Measurements from ENCODE around the gene SORL1. TPM values are rescaled to one million over a fixed set of nuclear protein-coding genes. Genes with fewer than 3 reads are reported as not detected.

SORL1 gene
- total RNA-seq, 1 experiment from 2014 or later = 6.1 TPM

DNA sequence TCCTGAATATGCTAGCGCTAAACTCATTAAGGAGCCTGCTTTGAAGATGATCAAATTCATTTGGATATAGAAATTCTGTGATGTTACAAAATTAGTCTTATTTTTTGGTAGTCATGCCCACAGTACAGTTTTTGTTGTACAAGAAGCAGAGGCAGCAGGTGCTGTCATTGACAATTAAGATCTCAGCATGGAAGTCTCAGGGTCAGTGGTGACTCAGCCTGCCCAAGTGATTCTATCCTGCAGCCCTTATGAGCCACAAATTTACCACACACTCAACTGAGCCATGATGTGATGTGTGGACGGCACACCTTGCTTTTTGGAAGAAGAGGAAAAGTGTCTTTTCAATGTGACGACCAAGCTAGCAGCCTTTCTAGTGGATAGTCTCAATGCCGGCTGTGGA lies 154.2 kb downstream of the SORL1 start:
- H3K27ac Mint-ChIP-seq (ENCODE audit: unreplicated experiment) = no peak overlapping the region
- no peaks in the 10 kb centered on the region for H3K36me3 Mint-ChIP-seq (ENCODE audit: insufficient read depth, unreplicated experiment)
- intact Hi-C loops (cut with micrococcal nuclease; ENCODE audit: unreplicated experiment) = no loop called here
- TF ChIP-seq, protein P1, sequence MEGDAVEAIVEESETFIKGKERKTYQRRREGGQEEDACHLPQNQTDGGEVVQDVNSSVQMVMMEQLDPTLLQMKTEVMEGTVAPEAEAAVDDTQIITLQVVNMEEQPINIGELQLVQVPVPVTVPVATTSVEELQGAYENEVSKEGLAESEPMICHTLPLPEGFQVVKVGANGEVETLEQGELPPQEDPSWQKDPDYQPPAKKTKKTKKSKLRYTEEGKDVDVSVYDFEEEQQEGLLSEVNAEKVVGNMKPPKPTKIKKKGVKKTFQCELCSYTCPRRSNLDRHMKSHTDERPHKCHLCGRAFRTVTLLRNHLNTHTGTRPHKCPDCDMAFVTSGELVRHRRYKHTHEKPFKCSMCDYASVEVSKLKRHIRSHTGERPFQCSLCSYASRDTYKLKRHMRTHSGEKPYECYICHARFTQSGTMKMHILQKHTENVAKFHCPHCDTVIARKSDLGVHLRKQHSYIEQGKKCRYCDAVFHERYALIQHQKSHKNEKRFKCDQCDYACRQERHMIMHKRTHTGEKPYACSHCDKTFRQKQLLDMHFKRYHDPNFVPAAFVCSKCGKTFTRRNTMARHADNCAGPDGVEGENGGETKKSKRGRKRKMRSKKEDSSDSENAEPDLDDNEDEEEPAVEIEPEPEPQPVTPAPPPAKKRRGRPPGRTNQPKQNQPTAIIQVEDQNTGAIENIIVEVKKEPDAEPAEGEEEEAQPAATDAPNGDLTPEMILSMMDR (IDR thresholded peaks at IDR 0.05; ENCODE audit: unreplicated experiment) = no peak
- H3K9me3 Mint-ChIP-seq (ENCODE audit: low read depth, unreplicated experiment) = no peaks in the 10 kb centered on the region
- no peak for DNase-seq
- H3K4me1 Mint-ChIP-seq (ENCODE audit: low read depth, unreplicated experiment) = no peaks in the 10 kb centered on the region
- no peak overlapping the region for H3K4me3 Mint-ChIP-seq (ENCODE audit: low read depth, unreplicated experiment)
- H3K27me3 Mint-ChIP-seq (ENCODE audit: unreplicated experiment) = no peaks in the 10 kb centered on the region
- no TSS peak for BruUV-seq (replicated peaks)
- CTCF ChIA-PET = no interaction called here

DNA sequence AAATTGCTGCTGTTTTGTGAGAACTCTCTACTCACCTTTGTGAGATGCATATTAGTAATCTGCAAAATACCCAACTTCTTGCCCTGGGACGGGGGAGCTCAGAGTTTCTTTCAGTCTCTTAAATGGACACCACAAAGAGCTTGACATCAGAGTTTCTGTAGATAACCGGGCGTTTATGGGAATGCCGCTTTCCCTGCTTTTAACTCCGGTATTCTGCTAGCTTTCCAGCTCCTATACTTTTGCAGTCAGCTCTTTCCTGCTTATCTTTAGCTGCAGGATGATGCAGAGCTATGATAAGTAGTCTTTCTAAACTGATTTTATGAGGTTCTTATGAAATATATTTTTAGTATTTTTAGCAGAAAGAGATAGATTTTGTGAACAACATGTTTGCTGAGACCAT lies 155.2 kb downstream of the SORL1 start:
- no peaks in the 10 kb centered on the region for H3K36me3 Mint-ChIP-seq (ENCODE audit: insufficient read depth, unreplicated experiment)
- H3K27me3 Mint-ChIP-seq (ENCODE audit: unreplicated experiment) = no peaks in the 10 kb centered on the region
- no peak for DNase-seq
- no peaks in the 10 kb centered on the region for H3K9me3 Mint-ChIP-seq (ENCODE audit: low read depth, unreplicated experiment)
- H3K27ac Mint-ChIP-seq (ENCODE audit: unreplicated experiment) = no peak overlapping the region
- no peak overlapping the region for H3K4me3 Mint-ChIP-seq (ENCODE audit: low read depth, unreplicated experiment)
- intact Hi-C loops (cut with micrococcal nuclease; ENCODE audit: unreplicated experiment) = no loop called here
- no peaks in the 10 kb centered on the region for H3K4me1 Mint-ChIP-seq (ENCODE audit: low read depth, unreplicated experiment)
- CTCF ChIA-PET = interaction anchor here (0.7 kb wide), 1 partner anchor 13 kb away, joined by 3 read pairs; no protein-coding TSS in a partner anchor
- no TSS peak for BruUV-seq (replicated peaks)
- TF ChIP-seq, protein P1 (IDR thresholded peaks at IDR 0.05; ENCODE audit: unreplicated experiment) = no peak

DNA sequence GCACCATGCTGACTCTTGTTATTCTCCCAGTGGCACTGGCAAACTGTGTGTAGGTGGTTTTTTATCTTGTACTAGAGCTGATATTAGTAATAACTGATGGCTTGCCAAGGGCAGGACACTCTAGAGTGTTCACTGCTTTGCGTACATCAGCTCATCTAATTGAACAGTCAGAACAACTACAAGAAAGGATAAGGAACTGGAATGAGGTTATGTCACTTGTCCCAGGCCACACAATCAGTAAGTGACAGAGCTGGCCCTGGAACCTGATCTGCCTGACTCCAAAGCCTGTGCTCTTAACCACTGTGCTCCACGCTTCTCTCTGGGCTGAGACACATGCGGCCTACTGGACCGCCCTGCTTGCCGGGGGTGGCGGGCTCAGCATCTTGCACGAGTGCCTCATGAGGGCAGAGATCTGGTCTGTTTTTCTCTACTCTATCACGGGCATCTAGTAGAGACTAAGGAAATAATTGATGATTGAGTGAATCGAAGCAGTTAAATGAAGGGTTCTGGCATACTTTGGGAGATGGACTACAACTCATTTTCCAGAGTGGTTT lies 156.5 kb downstream of the SORL1 start:
- BruUV-seq (replicated peaks) = no TSS peak

DNA sequence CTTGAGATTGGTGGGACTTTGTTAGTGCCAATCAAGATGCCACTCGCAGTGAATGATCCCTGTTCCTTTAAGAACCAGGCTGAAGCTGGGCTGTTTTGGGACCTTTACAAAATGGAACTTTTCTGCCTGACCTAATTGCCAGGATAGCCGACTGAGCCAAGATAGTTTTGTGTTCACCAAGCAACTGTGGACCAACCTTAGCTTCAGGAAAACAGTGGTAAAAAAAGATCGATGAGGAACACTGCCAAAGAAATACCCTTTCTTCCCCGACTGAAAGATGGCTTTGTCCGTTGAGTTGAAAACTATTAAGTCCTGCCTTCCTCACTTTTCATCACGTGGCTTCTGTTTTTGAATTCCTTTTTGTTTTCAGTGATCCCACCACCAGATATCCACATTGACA lies 158.6 kb downstream of the SORL1 start:
- TF ChIP-seq, protein P1 (IDR thresholded peaks at IDR 0.05; ENCODE audit: unreplicated experiment) = no peak

More for the DNA sequence above, 156.5 kb downstream of the SORL1 start:
- intact Hi-C loops (cut with micrococcal nuclease; ENCODE audit: unreplicated experiment) = no loop called here
- Mint-ChIP-seq H3K36me3 (ENCODE audit: insufficient read depth, unreplicated experiment) (no peaks in the 10 kb centered on the region), H3K4me3 (ENCODE audit: low read depth, unreplicated experiment) (no peak overlapping the region), H3K27me3 (ENCODE audit: unreplicated experiment) (no peaks in the 10 kb centered on the region), H3K9me3 (ENCODE audit: low read depth, unreplicated experiment) (no peaks in the 10 kb centered on the region), H3K4me1 (ENCODE audit: low read depth, unreplicated experiment) (no peaks in the 10 kb centered on the region), H3K27ac (ENCODE audit: unreplicated experiment) (no peak overlapping the region)
- CTCF ChIA-PET = no interaction called here
- TF ChIP-seq, protein P1 (IDR thresholded peaks at IDR 0.05; ENCODE audit: unreplicated experiment) = no peak
- no peak for DNase-seq

More for the DNA sequence above, 158.6 kb downstream of the SORL1 start:
- Mint-ChIP-seq H3K9me3 (ENCODE audit: low read depth, unreplicated experiment) (no peaks in the 10 kb centered on the region), H3K27me3 (ENCODE audit: unreplicated experiment) (no peaks in the 10 kb centered on the region), H3K4me3 (ENCODE audit: low read depth, unreplicated experiment) (no peak overlapping the region), H3K4me1 (ENCODE audit: low read depth, unreplicated experiment) (no peaks in the 10 kb centered on the region), H3K36me3 (ENCODE audit: insufficient read depth, unreplicated experiment) (no peaks in the 10 kb centered on the region), H3K27ac (ENCODE audit: unreplicated experiment) (no peak overlapping the region)
- no peak for DNase-seq
- BruUV-seq (replicated peaks) = no TSS peak
- CTCF ChIA-PET = interaction anchor here (0.7 kb wide), 1 partner anchor 160 kb away, joined by 4 read pairs; no protein-coding TSS in a partner anchor
- intact Hi-C loops (cut with micrococcal nuclease; ENCODE audit: unreplicated experiment) = no loop called here

All from Calu3 (cell line).